Parathyroid adenoma (tissue), 2 donors: ENCODE measurements around the gene KCNE4.

Experiments used
- H2AFZ ChIP-seq: fragments of 300-600 bp; sonication (generic); one replicate; pipeline ENCODE4 v1.7.0; 2017; ENCODE audit warnings: antibody characterized with exemption, mild to moderate bottlenecking
- H3K27ac ChIP-seq: fragments of 300-600 bp; sonication (generic); one replicate; pipeline ENCODE4 v1.7.0; 2017
- H3K27me3 ChIP-seq: fragments of 300-600 bp; sonication (generic); one replicate; pipeline ENCODE4 v1.7.0; 2017; ENCODE audit warnings: low read length; ENCODE audit not compliant: control insufficient read depth, insufficient read depth
- H3K36me3 ChIP-seq: fragments of 300-600 bp; sonication (generic); one replicate; pipeline ENCODE4 v1.7.0; 2017; ENCODE audit warnings: low read length; ENCODE audit not compliant: control insufficient read depth, insufficient read depth
- H3K4me1 ChIP-seq: fragments of 300-600 bp; sonication (generic); one replicate; pipeline ENCODE4 v1.7.0; 2017; ENCODE audit warnings: control low read depth
- H3K4me2 ChIP-seq: fragments of 300-600 bp; sonication (generic); one replicate; pipeline ENCODE4 v1.7.0; 2017; ENCODE audit warnings: low read length
- H3K4me3 ChIP-seq: fragments of 300-600 bp; sonication (generic); one replicate; pipeline ENCODE4 v1.7.0; 2017; ENCODE audit warnings: low read depth, low read length
- H3K79me2 ChIP-seq: fragments of 300-600 bp; sonication (generic); one replicate; pipeline ENCODE4 v1.7.0; 2017; ENCODE audit warnings: control low read depth
- H3K9ac ChIP-seq: fragments of 300-600 bp; sonication (generic); one replicate; pipeline ENCODE4 v1.7.0; 2017; ENCODE audit warnings: mild to moderate bottlenecking
- H3K9me3 ChIP-seq: fragments of 300-600 bp; sonication (generic); one replicate; pipeline ENCODE4 v1.7.0; 2017; ENCODE audit warnings: low read length; ENCODE audit not compliant: control insufficient read depth
- CTCF ChIP-seq: fragments of 300-600 bp; sonication (generic); IDR thresholded peaks from one replicate; pipeline ENCODE4 v1.7.0; 2017; ENCODE audit warnings: antibody characterized with exemption, mild to moderate bottlenecking
- donor health status: primary hyperparathyroidism.

KCNE4 gene

GRCh38 chr2:223104336-223105132 lies 52.5 kb downstream of the KCNE4 start:
- Histone ChIP-seq H3K4me3 (no peak overlapping the region), H3K36me3 (no peaks in the 10 kb centered on the region), H3K79me2 (no peaks in the 10 kb centered on the region), H3K9ac (no peak overlapping the region), H3K9me3 (no peaks in the 10 kb centered on the region), H3K27ac (no peak overlapping the region), H3K4me1 (no peaks in the 10 kb centered on the region), H3K4me2 (no peak overlapping the region), H3K27me3 (no peaks in the 10 kb centered on the region), H2AFZ (no peak overlapping the region)
- TF ChIP-seq CTCF = no peak
